Mammary epithelial cell (primary cell): Measurements from ENCODE around the gene TMEM150C.

Source experiments
- EZH2 ChIP-seq: IDR thresholded peaks from 2 replicates; pipeline ENCODE4 v1.6.1; 2012; ENCODE audit warnings: low read length, inconsistent platforms, borderline replicate concordance
- TF ChIP-seq, protein P1 (sequence below), 2 donors: IDR thresholded peaks in 1 of 2; conservative IDR thresholded peaks in 1 of 2; 2 replicates each; pipeline ENCODE4 v1.5.1; 2011 to 2012; ENCODE audit warnings: inconsistent platforms in 2 of 2, low read length in 2 of 2, mild to moderate bottlenecking in 2 of 2, control low read depth in 1 of 2, low read depth in 1 of 2; ENCODE audit not compliant: insufficient read depth in 1 of 2; ENCODE audit errors: extremely low read depth in 1 of 2

DNA sequence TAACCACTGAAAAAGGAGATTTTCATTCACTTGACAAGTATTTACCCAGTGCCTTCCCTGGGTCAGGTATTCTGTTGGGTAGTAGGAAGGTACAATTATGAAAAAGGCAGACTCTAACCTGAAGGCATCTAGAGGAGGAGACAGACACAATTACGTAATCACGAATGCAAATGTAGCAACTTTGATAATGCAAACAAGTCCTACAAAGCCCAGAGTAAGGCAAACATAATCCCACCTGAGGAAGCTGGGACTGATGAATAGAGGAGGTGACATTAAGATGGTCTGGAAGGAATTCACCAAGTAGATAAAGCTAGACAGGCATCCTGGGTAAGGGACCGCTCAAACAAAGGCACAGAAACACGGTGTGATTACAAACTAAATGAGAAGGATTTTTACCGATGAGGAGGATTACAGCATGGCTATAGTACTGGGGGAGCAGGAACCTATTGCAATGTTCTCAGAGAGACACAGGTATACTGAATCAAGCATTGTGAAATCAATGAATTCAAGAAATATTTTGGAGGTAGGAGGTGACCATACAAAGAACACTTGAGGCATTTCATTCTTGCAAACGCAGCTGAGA is 37.1 kb downstream of the TMEM150C start:
- TF ChIP-seq, protein P1, sequence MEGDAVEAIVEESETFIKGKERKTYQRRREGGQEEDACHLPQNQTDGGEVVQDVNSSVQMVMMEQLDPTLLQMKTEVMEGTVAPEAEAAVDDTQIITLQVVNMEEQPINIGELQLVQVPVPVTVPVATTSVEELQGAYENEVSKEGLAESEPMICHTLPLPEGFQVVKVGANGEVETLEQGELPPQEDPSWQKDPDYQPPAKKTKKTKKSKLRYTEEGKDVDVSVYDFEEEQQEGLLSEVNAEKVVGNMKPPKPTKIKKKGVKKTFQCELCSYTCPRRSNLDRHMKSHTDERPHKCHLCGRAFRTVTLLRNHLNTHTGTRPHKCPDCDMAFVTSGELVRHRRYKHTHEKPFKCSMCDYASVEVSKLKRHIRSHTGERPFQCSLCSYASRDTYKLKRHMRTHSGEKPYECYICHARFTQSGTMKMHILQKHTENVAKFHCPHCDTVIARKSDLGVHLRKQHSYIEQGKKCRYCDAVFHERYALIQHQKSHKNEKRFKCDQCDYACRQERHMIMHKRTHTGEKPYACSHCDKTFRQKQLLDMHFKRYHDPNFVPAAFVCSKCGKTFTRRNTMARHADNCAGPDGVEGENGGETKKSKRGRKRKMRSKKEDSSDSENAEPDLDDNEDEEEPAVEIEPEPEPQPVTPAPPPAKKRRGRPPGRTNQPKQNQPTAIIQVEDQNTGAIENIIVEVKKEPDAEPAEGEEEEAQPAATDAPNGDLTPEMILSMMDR (conservative IDR thresholded peaks at IDR 0.05 in 1 of 2, IDR thresholded peaks at IDR 0.05 in 1 of 2; ENCODE audit: extremely low read depth in 1 of 2, insufficient read depth in 1 of 2, low read depth in 1 of 2, low read length in 2 of 2) = no peak
- TF ChIP-seq EZH2 = no peak
